Pancreas (tissue), 10 donors: Measurements from ENCODE around the gene LPCAT1. TPM values are rescaled to one million over a fixed set of nuclear protein-coding genes. Genes with fewer than 3 reads are reported as not detected.
"Not testable (repeated sequence)": the region's sequence is repeated elsewhere in the genome, so short reads cannot be mapped to it uniquely, and the experiment has no call there.

ENCODE experiments used
- ATAC-seq, 4 donors: fragments of 200-7000 bp; cut with Tn5 transposase; one replicate each; pipeline versions ENCODE4 v1.8.0 to v1.9.1; 2020; ENCODE audit warnings: mild to moderate bottlenecking in 4 of 4, moderate library complexity in 4 of 4
- DNase-seq, 6 donors: peaks; one replicate each; pipeline ENCODE4 v3.0.0-alpha.2; 2020
- FAIRE-seq: peaks from 2 replicates; lab custom pipeline; 2012; peaks lifted over from hg19 to GRCh38; lab: Jason Lieb, UNC
- H3K27ac ChIP-seq, 4 donors: fragments of 200-600 bp; sonication (generic); 1 replicate in 3 of 4; 2 replicates in 1 of 4; pipeline versions ENCODE4 v1.5.0 to v1.8.0; 2020
- H3K27me3 ChIP-seq, 4 donors: fragments of 200-600 bp; one replicate each; pipeline ENCODE4 v1.8.0; 2021
- H3K36me3 ChIP-seq, 3 donors: fragments of 200-600 bp; sonication (generic) in 1 of 3; one replicate each; pipeline versions ENCODE4 v1.5.0 to v1.8.0; 2020 to 2021
- H3K4me1 ChIP-seq, 3 donors: fragments of 200-600 bp; one replicate each; pipeline ENCODE4 v1.8.0; 2021
- H3K4me3 ChIP-seq, 4 donors: fragments of 200-600 bp; sonication (generic) in 2 of 4; one replicate each; pipeline versions ENCODE4 v1.5.0 to v1.8.0; 2020 to 2021
- H3K9me3 ChIP-seq, 4 donors: fragments of 200-600 bp; one replicate each; pipeline ENCODE4 v1.8.0; 2021
- CTCF ChIP-seq, 4 donors: fragments of 200-600 bp; sonication (generic) in 3 of 4; IDR thresholded peaks; one replicate each; pipeline versions ENCODE4 v1.5.0 to v1.8.0; 2021; ENCODE audit warnings: antibody characterized with exemption in 4 of 4
- WGBS, 2 donors: extraction: QIAGEN DNeasy Blood & Tissue Kit; methylation state at CpG; one replicate each; pipeline ENCODE4 v1.1.7; 2013; 5-methylcytosine and 5-hydroxymethylcytosine counted together
- intact Hi-C, 3 donors: fragments of 100-400 bp; cut with DNase I; formaldehyde crosslinking; loops; one replicate each; pipeline versions ENCODE4 v1.11.1 to v1.14.2; 2022
- polyA plus RNA-seq, 2 donors: library from polyadenylated mRNA; stranded (reverse); fragments of 200-250 nt; gene quantifications; one replicate each; pipeline ENCODE4 v1.2.3, GENCODE V29; 2013
- total RNA-seq, 6 donors: library from RNA; stranded (reverse); fragmentation: NEBNext Ultra II Directional in 4 of 6; extraction: Animal tissue kit (Norgen Biotek cat#: 25700) in 4 of 6; gene quantifications; one replicate each; pipeline versions ENCODE4 v1.2.1 to v1.2.4, GENCODE V29; 2021 to 2023
- donor health status: healthy with polysubstance abuse.
- donor health status: DM: no; HTN: no; CAD: no; lungs with moderate emphysema.
- donor health status: DM: no; HTN: no; CAD: no.
- donor health status: control.
- donor health status: control.
- donor health status: Bipolar disorder and iron deficiency.
- donor health status: DM: yes; HTN: yes; CAD: no.
- donor health status: DM: no; HTN: no; CAD: no.
- donor health status: DM: no; HTN: no; CAD: no.
- donor health status: DM: yes; HTN: yes; CAD: no.

Gene LPCAT1
- total and polyA plus RNA-seq, 8 donors: 6.5 to 26.1 (median 13.8) TPM

GRCh38 chr5:1463326-1464095 lies 60.2 kb downstream of the LPCAT1 start:
- peak in 1 of 6 donors; percentile 38 for DNase-seq
- intact Hi-C loops: no loop called here
- no peak for TF ChIP-seq CTCF (IDR thresholded peaks at IDR 0.05)
- 94 to 96% methylated on average over 46 of the region's 46 CpGs for WGBS, 2 donors
- Histone ChIP-seq H3K4me3 (no peak overlapping the region), H3K9me3 (no peaks in the 10 kb centered on the region), H3K27ac (no peak overlapping the region), H3K27me3 (no peaks in the 10 kb centered on the region), H3K36me3 (peaks cover 0 to 12% (median 5%) of the 10 kb centered on the region in 3 donors), H3K4me1 (no peaks in the 10 kb centered on the region)
- no peak for FAIRE-seq
- no peak for ATAC-seq

- Histone ChIP-seq H3K27me3 (no peaks in the 10 kb centered on the region), H3K4me1 (no peaks in the 10 kb centered on the region), H3K27ac (no peak overlapping the region), H3K4me3 (no peak overlapping the region), H3K36me3 (peaks cover 0 to 12% (median 5%) of the 10 kb centered on the region in 3 donors), H3K9me3 (no peaks in the 10 kb centered on the region)
- peak in 1 of 6 donors; percentile 42 for DNase-seq
- no peak for TF ChIP-seq CTCF (IDR thresholded peaks at IDR 0.05)
- FAIRE-seq: no peak
- 90% methylated on average over 20 of the region's 20 CpGs for WGBS, 2 donors
- intact Hi-C loops: no loop called here
- no peak for ATAC-seq
Observed at GRCh38 chr5:1462358-1462757, 61.4 kb downstream of the LPCAT1 start.

- Histone ChIP-seq H3K9me3 (no peaks in the 10 kb centered on the region), H3K36me3 (peaks cover 0 to 12% (median 5%) of the 10 kb centered on the region in 3 donors), H3K27me3 (no peaks in the 10 kb centered on the region), H3K27ac (no peak overlapping the region), H3K4me1 (no peaks in the 10 kb centered on the region), H3K4me3 (no peak overlapping the region)
- WGBS, 2 donors: 94 to 97% methylated on average over 10 of the region's 10 CpGs
- TF ChIP-seq CTCF (IDR thresholded peaks at IDR 0.05): no peak
- FAIRE-seq (no peak), DNase-seq (no peak), ATAC-seq (no peak)
- intact Hi-C loops: no loop called here
Observed at GRCh38 chr5:1461396-1461795, 62.4 kb downstream of the LPCAT1 start.

GRCh38 chr5:1460054-1460682 lies 63.6 kb downstream of the LPCAT1 start:
- DNase-seq (no peak), ATAC-seq (no peak), FAIRE-seq (no peak)
- peaks cover 0 to 12% (median 5%) of the 10 kb centered on the region in 3 donors for H3K36me3 ChIP-seq
- 74 to 82% methylated on average over 16 of the region's 16 CpGs for WGBS, 2 donors
- H3K4me1 ChIP-seq: no peaks in the 10 kb centered on the region
- peaks cover 0 to 4% (median 0%) of the 10 kb centered on the region in 4 donors for H3K27me3 ChIP-seq
- no peak overlapping the region for H3K27ac ChIP-seq
- intact Hi-C loops: no loop called here
- no peaks in the 10 kb centered on the region for H3K9me3 ChIP-seq
- TF ChIP-seq CTCF (IDR thresholded peaks at IDR 0.05): no peak
- no peak overlapping the region for H3K4me3 ChIP-seq

GRCh38 chr5:1459435-1459834 lies 64.3 kb downstream of the LPCAT1 start:
- intact Hi-C loops, H3K27me3 ChIP-seq, H3K9me3 ChIP-seq, FAIRE-seq, ATAC-seq, H3K4me3 ChIP-seq, H3K27ac ChIP-seq, DNase-seq, H3K4me1 ChIP-seq: not testable (repeated sequence)
- H3K36me3 ChIP-seq: peaks cover 0 to 12% (median 5%) of the 10 kb centered on the region in 3 donors
- 83 to 91% methylated on average over 2 of the region's 2 CpGs for WGBS, 2 donors

- H3K27me3 ChIP-seq, FAIRE-seq, H3K4me3 ChIP-seq, H3K9me3 ChIP-seq, intact Hi-C loops, H3K36me3 ChIP-seq, DNase-seq, H3K4me1 ChIP-seq, ATAC-seq, H3K27ac ChIP-seq: not testable (repeated sequence)
- 70 to 76% methylated on average over 8 to 10 of the region's 20 CpGs for WGBS, 2 donors
Observed at GRCh38 chr5:1456110-1456881, 67.5 kb downstream of the LPCAT1 start.
